ENCODE measurements around the gene CT45A1.
"Not testable (repeated sequence)": the region's sequence is repeated elsewhere in the genome, so short reads cannot be mapped to it uniquely, and the experiment has no call there.

The CT45A1 gene

GRCh38 chrX:135740681-135741149 lies 27.3 kb downstream of the CT45A1 start:
- TF ChIP-seq CEBPB (IDR thresholded peaks at IDR 0.05) (peak; percentile 34; the same call in 1 of the 2 replicates), RAD21 (IDR thresholded peaks at IDR 0.05; ENCODE audit: low read depth) (peak; percentile 56), ZBTB7A (IDR thresholded peaks at IDR 0.05; ENCODE audit: low read depth) (no peak), CREB1 (IDR thresholded peaks at IDR 0.05; ENCODE audit: low read depth) (no peak), EGR1 (IDR thresholded peaks at IDR 0.05) (no peak), TCF12 (IDR thresholded peaks at IDR 0.05; ENCODE audit: low read depth) (no peak), MAX (IDR thresholded peaks at IDR 0.05) (peak; percentile 75; the same call in 1 of the 2 replicates), USF1 (IDR thresholded peaks at IDR 0.05) (no peak), YY1 (IDR thresholded peaks at IDR 0.05; ENCODE audit: low read depth) (peak; percentile 74), TAF1 (IDR thresholded peaks at IDR 0.05; ENCODE audit: low read depth) (peak; percentile 28; the same call in 1 of the 2 replicates)

- no peak for TF ChIP-seq TCF12 (IDR thresholded peaks at IDR 0.05; ENCODE audit: low read depth)
- no peak for TF ChIP-seq TAF1 (IDR thresholded peaks at IDR 0.05; ENCODE audit: low read depth)
- TF ChIP-seq ZBTB7A (IDR thresholded peaks at IDR 0.05; ENCODE audit: low read depth): no peak
- TF ChIP-seq EP300 (IDR thresholded peaks at IDR 0.05; ENCODE audit: borderline replicate concordance): no peak
- TF ChIP-seq CEBPB (IDR thresholded peaks at IDR 0.05): no peak
- TF ChIP-seq YY1 (IDR thresholded peaks at IDR 0.05; ENCODE audit: low read depth): no peak
- no peak for TF ChIP-seq MAX (IDR thresholded peaks at IDR 0.05)
- TF ChIP-seq EGR1 (IDR thresholded peaks at IDR 0.05): no peak
- TF ChIP-seq FOXM1 (IDR thresholded peaks at IDR 0.05; ENCODE audit: borderline replicate concordance, low read depth): no peak
- no peak for TF ChIP-seq TEAD4 (IDR thresholded peaks at IDR 0.05)
- no peak for TF ChIP-seq NFIC (IDR thresholded peaks at IDR 0.05)
- TF ChIP-seq REST (IDR thresholded peaks at IDR 0.05; ENCODE audit: low read depth): no peak
- TF ChIP-seq USF1 (IDR thresholded peaks at IDR 0.05): no peak
- TF ChIP-seq CREB1 (IDR thresholded peaks at IDR 0.05; ENCODE audit: low read depth): no peak
- no peak for TF ChIP-seq RAD21 (IDR thresholded peaks at IDR 0.05; ENCODE audit: low read depth)
Measured at GRCh38 chrX:135741192-135741715, 27.8 kb downstream of the CT45A1 start.

GRCh38 chrX:135768091-135768490 lies 54.7 kb downstream of the CT45A1 start, which contains the start of gene CT45A3:
Gene CT45A3 (minus strand): TSS chrX:135768191. CDS start chrX:135764444, 3,747 bp downstream.
- TF ChIP-seq FOXM1 (IDR thresholded peaks at IDR 0.05; ENCODE audit: borderline replicate concordance, low read depth); CREB1 (IDR thresholded peaks at IDR 0.05; ENCODE audit: low read depth); USF1 (IDR thresholded peaks at IDR 0.05): not testable (repeated sequence)
